ENCODE data around the gene MAPK10.
"Not testable (repeated sequence)": the region's sequence is repeated elsewhere in the genome, so short reads cannot be mapped to it uniquely, and the experiment has no call there.

The MAPK10 gene

DNA sequence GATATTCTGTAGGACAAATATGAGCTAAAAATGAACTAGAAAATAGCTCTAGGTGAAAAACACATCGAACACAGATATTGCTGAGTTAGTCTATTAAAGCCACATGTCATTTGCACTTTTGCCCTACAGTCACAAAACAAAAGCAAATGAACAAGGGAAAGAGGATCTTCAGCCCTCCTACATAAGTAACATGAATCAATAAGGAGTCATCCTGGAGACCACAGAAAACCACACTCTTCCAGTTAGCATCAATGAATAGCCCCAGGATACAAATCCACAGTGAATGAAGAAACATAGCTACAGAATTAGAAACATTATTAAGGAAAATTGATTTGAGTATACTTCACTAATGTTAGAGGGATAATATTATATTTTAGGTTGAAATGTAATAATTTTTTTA lies 311.4 kb downstream of the MAPK10 start:
- no peak overlapping the region for H3K27ac Mint-ChIP-seq
- H3K4me3 Mint-ChIP-seq: no peak overlapping the region
- H3K36me3 Mint-ChIP-seq: no peaks in the 10 kb centered on the region

DNA sequence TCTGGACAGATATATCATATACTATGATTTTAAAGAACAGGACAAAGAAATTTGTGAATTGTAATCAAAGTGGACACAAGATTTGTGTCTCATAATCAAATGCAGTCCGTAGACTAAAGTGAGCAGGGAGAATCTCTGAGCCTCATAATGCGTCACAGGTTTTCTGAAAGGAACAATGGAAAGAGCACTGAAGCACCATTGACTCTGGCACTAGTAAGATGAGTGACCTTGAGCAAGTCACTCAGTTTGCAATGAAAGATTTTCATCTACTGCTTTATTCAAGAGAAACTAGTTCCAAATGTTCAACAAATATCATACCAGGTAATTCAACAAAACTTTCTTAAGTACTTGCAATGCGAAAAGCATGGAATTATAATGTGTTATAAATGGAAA lies 315.3 kb downstream of the MAPK10 start:
- Mint-ChIP-seq H3K36me3 (no peaks in the 10 kb centered on the region), H3K4me3 (no peak overlapping the region), H3K9me3 (ENCODE audit: low read depth) (no peaks in the 10 kb centered on the region), H3K27ac (no peak overlapping the region), H3K27me3 (no peaks in the 10 kb centered on the region), H3K4me1 (ENCODE audit: low read depth) (no peaks in the 10 kb centered on the region)

More for the DNA sequence above, 311.4 kb downstream of the MAPK10 start:
- no peaks in the 10 kb centered on the region for H3K9me3 Mint-ChIP-seq (ENCODE audit: low read depth)
- H3K4me1 Mint-ChIP-seq (ENCODE audit: low read depth): no peaks in the 10 kb centered on the region
- no peaks in the 10 kb centered on the region for H3K27me3 Mint-ChIP-seq

DNA sequence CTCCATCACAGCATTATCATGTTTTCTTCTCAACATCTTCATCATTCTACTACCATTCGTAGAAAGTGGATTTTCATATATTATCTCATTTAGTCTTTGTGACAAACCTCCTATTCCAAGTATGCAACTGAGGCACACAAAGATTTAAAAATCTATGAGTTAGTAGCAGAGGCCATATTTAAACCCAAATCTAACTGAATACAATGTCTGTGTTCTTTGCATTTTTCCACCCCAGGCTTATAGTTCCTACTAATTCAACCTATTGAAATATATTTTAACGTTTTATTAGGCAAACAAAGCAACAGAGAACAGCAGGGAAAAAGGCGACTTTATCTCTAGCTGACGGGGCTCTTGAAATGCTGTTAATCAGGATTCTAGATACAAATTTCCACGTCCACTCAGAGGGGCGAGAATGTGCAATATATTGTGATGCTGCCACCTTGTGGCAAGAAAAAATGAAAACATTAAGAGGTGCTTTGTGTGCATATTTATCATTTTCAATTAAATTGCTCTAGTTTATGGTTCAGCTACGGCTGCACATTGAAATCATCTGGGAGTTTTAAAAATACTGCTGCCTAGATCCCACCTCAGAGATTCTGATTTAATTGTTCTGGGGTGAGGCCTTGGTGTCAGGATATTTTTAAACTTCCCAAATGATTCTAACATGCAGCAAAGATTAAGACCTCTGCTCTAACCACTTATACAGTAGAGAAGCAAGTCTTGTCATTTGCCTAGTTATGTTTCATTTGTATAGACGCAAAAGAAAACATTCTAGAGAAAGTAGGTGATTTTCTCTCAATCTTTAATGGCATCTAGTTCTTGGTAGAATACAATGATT lies 315.9 kb downstream of the MAPK10 start:
- no peak overlapping the region for H3K27ac Mint-ChIP-seq
- H3K4me3 Mint-ChIP-seq: no peak overlapping the region
- no peaks in the 10 kb centered on the region for H3K36me3 Mint-ChIP-seq
- H3K9me3 Mint-ChIP-seq (ENCODE audit: low read depth): no peaks in the 10 kb centered on the region
- H3K4me1 Mint-ChIP-seq (ENCODE audit: low read depth): no peaks in the 10 kb centered on the region
- no peaks in the 10 kb centered on the region for H3K27me3 Mint-ChIP-seq

DNA sequence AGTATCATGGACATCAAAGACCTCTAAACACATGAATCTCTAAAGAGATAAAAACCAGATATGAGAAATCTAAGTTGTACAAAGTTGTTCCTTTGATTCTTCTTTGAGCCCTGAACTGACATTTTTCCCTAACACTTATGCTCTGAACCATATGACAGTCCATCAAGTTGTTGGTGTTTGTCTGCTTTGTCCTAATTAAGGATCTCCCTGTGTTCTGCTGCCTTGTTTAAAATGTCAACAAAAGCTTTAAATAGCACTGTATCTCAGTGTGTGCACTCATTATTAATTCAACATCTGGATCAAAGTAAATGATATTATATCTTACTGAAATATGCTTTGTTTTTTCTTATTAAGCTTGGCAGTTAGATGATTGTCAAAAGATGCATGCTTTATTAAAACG lies 321.8 kb downstream of the MAPK10 start:
- no peaks in the 10 kb centered on the region for H3K36me3 Mint-ChIP-seq
- H3K27me3 Mint-ChIP-seq: peaks cover 3% of the 10 kb centered on the region
- H3K4me3 Mint-ChIP-seq: no peak overlapping the region
- no peak overlapping the region for H3K27ac Mint-ChIP-seq
- no peaks in the 10 kb centered on the region for H3K4me1 Mint-ChIP-seq (ENCODE audit: low read depth)
- no peaks in the 10 kb centered on the region for H3K9me3 Mint-ChIP-seq (ENCODE audit: low read depth)

DNA sequence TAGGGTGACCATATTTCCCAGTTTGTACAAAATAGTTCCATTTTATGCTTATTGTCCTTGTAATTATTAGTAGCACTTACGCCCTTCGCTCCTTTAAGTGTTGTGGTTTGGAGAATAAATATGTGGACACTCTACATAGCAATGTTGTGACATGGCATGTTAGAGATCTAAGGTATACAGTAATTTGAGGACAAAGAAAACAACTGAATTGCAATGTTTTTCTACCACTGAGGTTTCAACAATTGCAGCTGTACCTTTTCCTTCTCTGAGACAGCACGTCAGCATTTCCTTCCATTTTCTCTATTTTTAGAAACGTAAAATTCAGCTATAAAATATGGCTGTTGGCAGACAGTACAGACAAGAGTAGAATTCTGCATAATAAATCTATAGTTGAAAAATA lies 323.1 kb downstream of the MAPK10 start:
- no peaks in the 10 kb centered on the region for H3K4me1 Mint-ChIP-seq (ENCODE audit: low read depth)
- no peaks in the 10 kb centered on the region for H3K36me3 Mint-ChIP-seq
- H3K9me3 Mint-ChIP-seq (ENCODE audit: low read depth): no peaks in the 10 kb centered on the region
- no peak overlapping the region for H3K4me3 Mint-ChIP-seq
- no peak overlapping the region for H3K27ac Mint-ChIP-seq
- H3K27me3 Mint-ChIP-seq: peaks cover 3% of the 10 kb centered on the region

DNA sequence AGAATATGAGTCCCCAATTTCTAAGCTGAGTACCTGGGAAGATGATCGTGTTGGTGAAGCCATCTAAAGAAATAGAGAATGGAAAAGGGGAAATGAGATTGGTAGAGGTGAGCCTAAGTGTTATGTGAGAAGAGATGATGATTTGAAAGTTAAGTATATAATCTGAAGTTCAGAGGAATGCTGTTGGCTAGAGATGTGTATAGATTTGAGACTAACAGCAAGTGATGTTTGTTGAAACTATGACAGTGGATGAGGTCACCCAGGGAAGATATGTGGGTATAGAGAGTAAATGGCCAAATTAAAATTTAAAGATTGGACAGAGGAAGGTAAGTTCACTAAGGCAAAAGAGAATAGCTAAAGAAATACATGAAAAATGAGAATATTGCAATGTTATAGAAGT lies 324.2 kb downstream of the MAPK10 start:
- no peak overlapping the region for H3K4me3 Mint-ChIP-seq
- H3K27me3 Mint-ChIP-seq: peaks cover 7% of the 10 kb centered on the region
- no peaks in the 10 kb centered on the region for H3K4me1 Mint-ChIP-seq (ENCODE audit: low read depth)
- H3K9me3 Mint-ChIP-seq (ENCODE audit: low read depth): no peaks in the 10 kb centered on the region
- H3K36me3 Mint-ChIP-seq: no peaks in the 10 kb centered on the region
- H3K27ac Mint-ChIP-seq: no peak overlapping the region

DNA sequence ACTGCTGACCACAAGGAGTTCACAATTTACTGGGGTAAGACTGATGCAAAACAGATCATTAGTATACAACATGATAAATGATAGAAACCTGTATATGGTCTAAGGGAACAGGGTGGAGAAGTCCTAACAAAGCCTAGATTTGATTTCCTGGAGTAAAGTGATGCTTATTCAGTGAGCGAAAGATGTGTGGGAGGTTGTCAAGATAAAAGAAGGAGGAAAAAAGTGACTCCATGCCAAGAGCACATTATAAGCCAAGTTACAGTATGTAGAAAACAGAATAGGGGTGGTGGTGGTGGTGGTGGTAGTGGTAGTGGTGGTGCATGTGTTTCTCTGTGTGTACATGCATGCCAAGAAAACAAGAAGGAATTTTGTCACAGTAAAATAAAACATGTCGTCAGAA lies 325.2 kb downstream of the MAPK10 start:
- H3K4me1 Mint-ChIP-seq (ENCODE audit: low read depth): no peaks in the 10 kb centered on the region
- no peak overlapping the region for H3K4me3 Mint-ChIP-seq
- H3K27ac Mint-ChIP-seq: no peak overlapping the region
- peaks cover 7% of the 10 kb centered on the region for H3K27me3 Mint-ChIP-seq
- H3K36me3 Mint-ChIP-seq: no peaks in the 10 kb centered on the region
- no peaks in the 10 kb centered on the region for H3K9me3 Mint-ChIP-seq (ENCODE audit: low read depth)

DNA sequence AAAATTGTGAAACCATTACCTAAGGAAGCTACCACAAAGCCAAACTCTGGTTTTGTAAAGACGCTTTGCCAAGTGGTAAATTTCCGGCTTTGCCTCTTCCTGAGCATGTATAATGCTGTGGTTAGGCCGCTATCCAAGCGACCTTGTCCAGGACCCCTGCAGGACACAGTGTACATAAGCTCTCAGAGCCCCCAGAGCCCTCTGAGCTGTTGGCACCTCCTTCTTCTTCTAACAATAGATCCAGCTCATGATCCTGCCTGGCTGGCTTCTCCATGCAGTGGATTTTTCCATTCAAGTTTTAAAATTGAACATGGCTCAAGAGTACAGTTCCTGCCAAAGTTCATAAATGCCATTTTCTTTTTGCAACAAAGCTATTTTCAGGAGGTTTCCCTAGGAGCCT lies 326.7 kb downstream of the MAPK10 start:
- no peak overlapping the region for H3K4me3 Mint-ChIP-seq
- H3K9me3 Mint-ChIP-seq (ENCODE audit: low read depth): no peaks in the 10 kb centered on the region
- H3K27me3 Mint-ChIP-seq: peaks cover 7% of the 10 kb centered on the region
- H3K4me1 Mint-ChIP-seq (ENCODE audit: low read depth): no peaks in the 10 kb centered on the region
- no peaks in the 10 kb centered on the region for H3K36me3 Mint-ChIP-seq
- H3K27ac Mint-ChIP-seq: no peak overlapping the region

DNA sequence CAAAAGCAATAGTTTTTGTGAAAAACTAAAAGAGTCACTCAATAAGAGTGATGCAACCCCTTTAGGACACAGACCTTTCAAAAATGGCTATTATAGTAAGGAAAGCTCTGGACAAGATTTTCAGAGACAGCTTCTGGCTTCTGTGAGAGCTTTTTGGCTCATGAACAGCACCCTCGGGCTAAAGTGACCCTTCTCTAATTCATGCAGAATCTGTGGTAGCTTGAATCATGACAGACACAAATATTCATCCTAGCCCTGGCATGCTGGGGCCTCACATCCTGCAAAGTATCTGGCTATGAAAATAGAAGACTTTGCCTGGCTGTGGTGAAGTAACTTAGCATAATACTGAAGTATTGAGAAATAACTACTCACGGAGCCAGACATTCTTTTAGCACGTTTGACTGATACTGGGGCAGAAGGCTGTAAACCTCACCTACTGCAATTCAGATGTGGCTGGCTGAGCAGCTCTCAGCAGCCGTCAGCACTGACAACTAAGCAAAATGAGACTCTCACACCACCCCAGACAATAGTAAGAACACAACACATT lies 327.3 kb downstream of the MAPK10 start:
- peaks cover 7% of the 10 kb centered on the region for H3K27me3 Mint-ChIP-seq
- no peaks in the 10 kb centered on the region for H3K4me1 Mint-ChIP-seq (ENCODE audit: low read depth)
- no peaks in the 10 kb centered on the region for H3K9me3 Mint-ChIP-seq (ENCODE audit: low read depth)
- no peak overlapping the region for H3K27ac Mint-ChIP-seq
- H3K4me3 Mint-ChIP-seq: no peak overlapping the region
- no peaks in the 10 kb centered on the region for H3K36me3 Mint-ChIP-seq

DNA sequence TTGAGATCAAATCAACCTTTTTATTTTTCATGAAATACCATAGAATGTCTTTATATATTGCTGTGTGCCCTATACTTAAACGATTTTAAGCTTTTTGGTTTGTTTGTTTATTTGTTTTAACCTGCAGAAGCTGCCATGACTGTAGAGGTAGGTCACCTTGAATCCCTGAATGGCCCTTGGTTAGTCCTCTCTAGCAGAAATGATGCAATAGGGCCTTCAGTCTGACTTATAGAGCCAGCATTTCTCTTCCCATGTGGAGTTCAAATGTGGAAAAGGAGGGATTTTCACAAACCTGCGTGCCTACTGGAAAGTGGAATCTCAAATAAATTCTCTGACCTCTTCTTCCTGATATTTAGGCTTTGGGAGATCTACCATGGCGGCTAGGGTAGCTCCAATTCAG lies 327.9 kb downstream of the MAPK10 start:
- no peak overlapping the region for H3K4me3 Mint-ChIP-seq
- no peaks in the 10 kb centered on the region for H3K9me3 Mint-ChIP-seq (ENCODE audit: low read depth)
- H3K36me3 Mint-ChIP-seq: no peaks in the 10 kb centered on the region
- no peak overlapping the region for H3K27ac Mint-ChIP-seq
- H3K27me3 Mint-ChIP-seq: peaks cover 7% of the 10 kb centered on the region
- H3K4me1 Mint-ChIP-seq (ENCODE audit: low read depth): no peaks in the 10 kb centered on the region

DNA sequence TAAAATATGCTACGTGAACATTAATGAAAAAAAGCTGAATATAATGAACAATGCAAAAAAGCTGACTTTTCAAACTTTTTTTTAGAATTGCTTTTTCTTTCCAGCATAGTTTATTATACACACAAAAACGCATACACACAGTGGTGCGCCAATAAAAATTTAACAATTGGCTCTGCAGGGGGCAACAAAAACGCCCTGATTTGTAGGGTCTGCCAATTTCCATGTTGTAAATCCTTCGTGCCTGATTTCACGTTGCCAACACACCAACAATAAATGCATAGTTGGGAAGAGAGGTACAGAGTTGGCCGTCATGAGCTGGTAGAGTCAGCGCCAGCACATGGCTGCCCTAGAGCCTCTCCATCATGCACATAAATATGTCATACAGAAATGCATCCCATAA lies 333.1 kb downstream of the MAPK10 start:
- H3K9me3 Mint-ChIP-seq (ENCODE audit: low read depth): no peaks in the 10 kb centered on the region
- no peaks in the 10 kb centered on the region for H3K4me1 Mint-ChIP-seq (ENCODE audit: low read depth)
- H3K27ac Mint-ChIP-seq: no peak overlapping the region
- no peaks in the 10 kb centered on the region for H3K36me3 Mint-ChIP-seq
- peaks cover 4% of the 10 kb centered on the region for H3K27me3 Mint-ChIP-seq
- H3K4me3 Mint-ChIP-seq: no peak overlapping the region

DNA sequence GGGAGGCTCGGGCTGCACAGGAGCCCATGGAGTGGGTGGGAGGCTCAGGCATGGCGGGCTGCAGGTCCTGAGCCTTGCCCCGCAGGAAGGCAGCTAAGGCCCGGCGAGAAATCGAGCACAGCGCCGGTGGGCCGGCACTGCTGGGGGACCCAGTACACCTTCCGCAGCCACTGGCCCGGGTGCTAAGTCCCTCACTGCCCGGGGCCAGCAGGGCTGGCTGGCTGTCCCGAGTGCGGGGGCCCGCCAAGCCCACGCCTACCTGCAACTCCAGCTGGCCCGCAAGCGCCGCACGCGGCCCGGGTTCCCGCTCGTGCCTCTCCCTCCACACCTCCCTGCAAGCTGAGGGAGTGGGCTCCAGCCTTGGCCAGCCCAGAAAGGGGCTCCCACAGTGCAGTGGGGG lies 338.2 kb downstream of the MAPK10 start:
- H3K27me3 Mint-ChIP-seq; H3K9me3 Mint-ChIP-seq (ENCODE audit: low read depth); H3K27ac Mint-ChIP-seq; H3K36me3 Mint-ChIP-seq; H3K4me3 Mint-ChIP-seq; H3K4me1 Mint-ChIP-seq (ENCODE audit: low read depth): not testable (repeated sequence)

DNA sequence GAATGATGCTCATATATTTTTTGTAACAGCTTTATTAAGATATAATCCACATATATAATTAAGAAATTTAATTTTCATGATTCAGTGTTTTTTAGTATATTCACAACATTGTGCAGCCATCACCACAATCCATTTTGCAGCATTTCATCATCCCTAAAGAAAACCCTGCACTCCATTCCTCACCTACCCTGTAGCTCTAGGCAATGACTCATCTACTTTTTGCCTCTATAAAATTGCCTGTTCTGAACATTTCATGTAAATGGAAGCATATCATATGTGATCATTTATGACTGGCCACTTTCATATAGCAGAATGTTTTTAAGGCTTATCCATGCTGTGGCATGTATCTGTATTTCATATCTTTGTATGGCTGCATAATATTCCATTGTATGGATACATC lies 339.9 kb downstream of the MAPK10 start:
- no peak overlapping the region for H3K27ac Mint-ChIP-seq
- H3K27me3 Mint-ChIP-seq: no peaks in the 10 kb centered on the region
- no peaks in the 10 kb centered on the region for H3K36me3 Mint-ChIP-seq
- H3K4me1 Mint-ChIP-seq (ENCODE audit: low read depth): no peaks in the 10 kb centered on the region
- H3K4me3 Mint-ChIP-seq: no peak overlapping the region
- no peaks in the 10 kb centered on the region for H3K9me3 Mint-ChIP-seq (ENCODE audit: low read depth)

DNA sequence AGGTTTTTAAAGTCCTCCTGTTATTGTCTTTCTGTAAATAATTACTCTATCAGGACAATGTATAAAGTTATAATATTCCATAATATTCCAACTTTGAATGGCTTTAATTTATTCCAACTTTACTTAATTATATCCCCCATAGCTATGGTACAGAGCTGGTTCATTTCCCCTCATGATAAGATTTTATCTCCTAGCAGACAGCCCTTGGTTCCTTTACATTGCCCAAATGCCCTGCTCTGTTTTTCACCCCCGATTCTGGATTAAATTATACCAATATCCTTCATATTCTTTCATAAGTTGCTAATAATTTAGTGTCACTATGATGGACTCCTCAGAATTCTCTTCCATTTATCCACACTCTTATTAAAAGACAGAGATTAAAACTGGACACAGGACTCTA lies 340.5 kb downstream of the MAPK10 start:
- Mint-ChIP-seq H3K27me3 (no peaks in the 10 kb centered on the region), H3K4me1 (ENCODE audit: low read depth) (no peaks in the 10 kb centered on the region), H3K27ac (no peak overlapping the region), H3K4me3 (no peak overlapping the region), H3K9me3 (ENCODE audit: low read depth) (no peaks in the 10 kb centered on the region), H3K36me3 (no peaks in the 10 kb centered on the region)

DNA sequence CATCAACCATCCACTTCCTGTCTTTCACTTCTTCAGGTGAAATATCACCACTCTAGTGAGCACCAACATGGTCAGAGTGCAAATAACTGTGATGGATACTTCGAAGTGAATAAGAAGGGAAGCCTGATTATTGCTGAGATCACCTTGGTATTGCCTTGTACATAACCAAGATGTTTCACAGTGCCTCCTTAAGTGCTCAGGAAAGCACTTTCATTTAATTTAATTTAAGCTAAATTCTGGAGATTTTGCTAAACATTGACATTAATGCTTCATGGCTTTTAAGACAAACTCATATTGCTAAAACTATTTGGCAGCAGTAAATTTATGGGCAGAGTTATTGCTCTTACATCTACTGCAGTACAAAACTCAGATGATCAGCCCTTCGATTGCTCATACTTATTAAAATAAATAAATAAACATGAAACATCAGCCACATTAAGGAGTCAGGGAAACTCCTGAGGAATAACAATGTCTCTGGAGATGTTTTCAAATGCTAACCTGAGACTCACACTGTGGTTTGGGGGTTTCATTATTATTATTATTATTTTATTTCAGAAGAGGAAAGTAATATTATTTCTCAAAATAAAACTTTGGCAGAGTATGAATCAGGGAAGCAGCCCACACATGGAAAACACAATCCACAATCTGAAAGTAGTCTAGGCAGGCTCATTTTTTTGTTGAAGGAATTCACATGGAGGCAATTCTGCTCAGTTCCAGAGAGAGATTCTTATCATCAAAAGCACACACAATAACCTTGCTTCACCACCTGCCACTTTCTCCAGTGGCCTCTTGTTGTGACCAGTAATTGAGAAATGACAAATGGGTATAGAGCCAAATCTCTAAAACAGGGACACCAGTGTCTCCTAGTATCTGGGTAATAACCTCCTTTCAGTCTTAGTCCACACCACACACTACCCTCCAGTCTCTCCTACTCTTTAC lies 344.2 kb downstream of the MAPK10 start:
- Mint-ChIP-seq H3K4me3 (no peak overlapping the region), H3K36me3 (no peaks in the 10 kb centered on the region), H3K9me3 (ENCODE audit: low read depth) (no peaks in the 10 kb centered on the region), H3K27me3 (no peaks in the 10 kb centered on the region), H3K27ac (no peak overlapping the region), H3K4me1 (ENCODE audit: low read depth) (no peaks in the 10 kb centered on the region)
